ENCODE results near the gene CCDC85B. TPM values are rescaled to one million over a fixed set of nuclear protein-coding genes. Genes with fewer than 3 reads are reported as not detected.

CCDC85B gene
- total RNA-seq, 1 experiment from 2014 or later, result 85.4 TPM

GRCh38 chr11:65861533-65862183, 28.8 kb upstream of the CCDC85B start:
- POLR2A ChIA-PET, result interaction anchor here (0.8 to 1.9 kb wide), 2 partner anchors 8 to 10 kb away, joined by 4 to 7 read pairs; no protein-coding TSS in a partner anchor
- TF ChIP-seq POLR2AphosphoS5 (IDR thresholded peaks at IDR 0.05; ENCODE audit: low read depth, low read length), result no peak
- no peak for TF ChIP-seq TCF7L2 (IDR thresholded peaks at IDR 0.05; ENCODE audit: low read depth, low read length)
- no peak for TF ChIP-seq SIN3A (IDR thresholded peaks at IDR 0.05; ENCODE audit: borderline replicate concordance, insufficient read depth, low read depth, low read length)
- TF ChIP-seq CTCF (IDR thresholded peaks at IDR 0.05), result no peak
- no peak for TF ChIP-seq REST (IDR thresholded peaks at IDR 0.05; ENCODE audit: insufficient read depth in 1 of 2, low read depth in 2 of 2, low read length in 1 of 2)
- ATAC-seq, result no peak
- Histone ChIP-seq H3K4me1 (ENCODE audit: control insufficient read depth, insufficient read depth, low read length) (peaks cover 25% of the 10 kb centered on the region), H3K27me3 (ENCODE audit: control insufficient read depth, insufficient read depth, low read length) (no peaks in the 10 kb centered on the region), H3K9me3 (ENCODE audit: control insufficient read depth, insufficient read depth, low read depth, low read length) (no peaks in the 10 kb centered on the region), H3K36me3 (ENCODE audit: control insufficient read depth, insufficient read depth, low read length) (peaks cover 3% of the 10 kb centered on the region), H3K27ac (ENCODE audit: low read length) (peak overlapping the region; percentile 98), H3K4me3 (ENCODE audit: low read depth in 2 of 2, low read length in 2 of 2) (peak overlapping the region; percentile 85 to 99)
- DNase-seq (ENCODE audit: low read depth, low spot score), result no peak
- intact Hi-C loops (cut with micrococcal nuclease; ENCODE audit: unreplicated experiment), result no loop called here
- CTCF ChIA-PET, result no interaction called here
- BruUV-seq (replicated peaks), result no TSS peak
- in situ Hi-C loops (cut with HindIII; ENCODE audit: low pct_unique_long_range_greater_than_20kb, low sequenced_read_pairs), result no loop called here

GRCh38 chr11:65862191-65862735, 28.2 kb upstream of the CCDC85B start:
- ChIA-PET POLR2A (no interaction called here), CTCF (no interaction called here)
- Histone ChIP-seq H3K27ac (ENCODE audit: low read length) (peak overlapping the region; percentile 98), H3K4me1 (ENCODE audit: control insufficient read depth, insufficient read depth, low read length) (peaks cover 28% of the 10 kb centered on the region), H3K36me3 (ENCODE audit: control insufficient read depth, insufficient read depth, low read length) (peaks cover 2% of the 10 kb centered on the region), H3K9me3 (ENCODE audit: control insufficient read depth, insufficient read depth, low read depth, low read length) (no peaks in the 10 kb centered on the region), H3K27me3 (ENCODE audit: control insufficient read depth, insufficient read depth, low read length) (no peaks in the 10 kb centered on the region), H3K4me3 (ENCODE audit: low read depth in 2 of 2, low read length in 2 of 2) (peak overlapping the region; percentile 85 to 99)
- TF ChIP-seq REST (IDR thresholded peaks at IDR 0.05; ENCODE audit: insufficient read depth in 1 of 2, low read depth in 2 of 2, low read length in 1 of 2) (no peak), TCF7L2 (IDR thresholded peaks at IDR 0.05; ENCODE audit: low read depth, low read length) (no peak), SIN3A (IDR thresholded peaks at IDR 0.05; ENCODE audit: borderline replicate concordance, insufficient read depth, low read depth, low read length) (no peak), CTCF (IDR thresholded peaks at IDR 0.05) (no peak), POLR2AphosphoS5 (IDR thresholded peaks at IDR 0.05; ENCODE audit: low read depth, low read length) (no peak)
- DNase-seq (ENCODE audit: low read depth, low spot score) (no peak), ATAC-seq (no peak)
- intact Hi-C loops (cut with micrococcal nuclease; ENCODE audit: unreplicated experiment) (no loop called here), in situ Hi-C loops (cut with HindIII; ENCODE audit: low pct_unique_long_range_greater_than_20kb, low sequenced_read_pairs) (no loop called here)
- no TSS peak for BruUV-seq (replicated peaks)

Data from Panc1 (cell line).